SH-SY5Y (cell line): Measurements from ENCODE around the gene TMEM14B.

Source experiments
- GATA2 ChIP-seq: IDR thresholded peaks from 2 replicates; pipeline ENCODE4 v1.6.1; 2011; ENCODE audit warnings: mild to moderate bottlenecking, low read depth, low read length
- GATA3 ChIP-seq: IDR thresholded peaks from 2 replicates; pipeline ENCODE4 v1.6.1; 2011; ENCODE audit warnings: low read depth, mild to moderate bottlenecking, low read length, moderate library complexity

- TF ChIP-seq GATA2, result no peak
- no peak for TF ChIP-seq GATA3
Observed at GRCh38 chr6:10792101-10792500, 44.5 kb downstream of the TMEM14B start.
